GM12801 (cell line): ENCODE data around the gene C16orf95.

Experiments used
- CTCF ChIP-seq: IDR thresholded peaks from one replicate; pipeline ENCODE4 v1.5.1; 2011; ENCODE audit warnings: control low read depth; ENCODE audit not compliant: insufficient read length; ENCODE audit errors: extremely low read depth

Gene C16orf95

GRCh38 chr16:87267566-87267965 lies 49.6 kb downstream of the C16orf95 start:
- no peak for TF ChIP-seq CTCF

GRCh38 chr16:87266846-87267245 lies 50.3 kb downstream of the C16orf95 start:
- no peak for TF ChIP-seq CTCF

GRCh38 chr16:87265261-87265660 lies 51.9 kb downstream of the C16orf95 start:
- no peak for TF ChIP-seq CTCF

GRCh38 chr16:87264634-87265033 lies 52.6 kb downstream of the C16orf95 start:
- no peak for TF ChIP-seq CTCF

- TF ChIP-seq CTCF = no peak
Observed at GRCh38 chr16:87263418-87264052, 53.7 kb downstream of the C16orf95 start.

- TF ChIP-seq CTCF = no peak
Observed at GRCh38 chr16:87259431-87259830, 57.8 kb downstream of the C16orf95 start.

- no peak for TF ChIP-seq CTCF
Observed at GRCh38 chr16:87255866-87256265, 61.3 kb downstream of the C16orf95 start.
